ENCODE results near the gene TBC1D8. TPM values are rescaled to one million over a fixed set of nuclear protein-coding genes. Genes with fewer than 3 reads are reported as not detected.

TBC1D8 gene
- total and polyA plus RNA-seq, 9 of the 15 experiments (the other 6 are each of a cell fraction or from before 2014, with no cell fraction given) = 0.36 to 1.3 (median 0.82) TPM

DNA sequence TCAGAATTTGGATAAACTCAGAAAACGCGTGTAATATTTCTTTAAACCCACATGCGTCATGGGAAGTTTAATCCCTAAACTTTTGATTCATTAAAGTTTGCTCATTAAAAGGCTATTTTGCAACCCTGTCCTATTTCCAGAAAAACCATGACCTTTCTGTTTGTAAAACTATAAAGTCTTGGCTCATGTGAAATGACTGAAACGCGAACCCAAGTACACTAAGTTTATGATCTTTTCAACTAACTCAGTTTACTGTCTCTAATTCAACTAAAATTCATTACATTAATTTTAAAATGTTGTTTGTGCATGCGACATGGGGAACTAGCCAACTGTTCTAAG is 153.0 kb downstream of the TBC1D8 start:
- WGBS (ENCODE audit: insufficient coverage, low coverage, missing lambda C conversion rate) = 11% methylated on average over 6 of the region's 6 CpGs
- no peaks in the 10 kb centered on the region for H3K9me1 ChIP-seq (ENCODE audit: control insufficient read depth, insufficient read depth, low read length)
- no peak for DNase-seq (ENCODE audit: extremely low read depth in 1 of 4, low spot score in 3 of 4)
- ChIA-PET POLR2A (no interaction called here), CTCF (ENCODE audit: low intra/inter-chr PET ratio) (no interaction called here)
- no peak overlapping the region for H3K4me3 ChIP-seq
- H3K27me3 ChIP-seq (ENCODE audit: control insufficient read depth in 2 of 2, insufficient read depth in 2 of 2, low read length in 2 of 2) = peaks cover 10 to 30% of the 10 kb centered on the region in 2 experiments; a peak in 4 of 5 replicates
- peaks cover 8% of the 10 kb centered on the region for H3K36me3 ChIP-seq (ENCODE audit: control insufficient read depth, insufficient read depth, low read length)
- no peak for ATAC-seq
- BruUV-seq (replicated peaks) = no TSS peak
- H3K27ac ChIP-seq (ENCODE audit: extremely low read depth, low read depth, low read length) = no peak overlapping the region
- no peak overlapping the region for H2AFZ ChIP-seq (ENCODE audit: low read depth, low read length)
- FAIRE-seq = no peak
- no peaks in the 10 kb centered on the region for H3K9me3 ChIP-seq (replicated peaks; ENCODE audit: control insufficient read depth, insufficient read depth, low read depth, low read length)
- H3K9ac ChIP-seq (ENCODE audit: insufficient read depth in 1 of 2, low read depth in 2 of 2, low read length in 2 of 2) = no peak overlapping the region
- peaks cover 12% of the 10 kb centered on the region for H3K79me2 ChIP-seq (ENCODE audit: control insufficient read depth, insufficient read depth, low read length)
- H3K4me1 ChIP-seq (replicated peaks in 1 of 2; ENCODE audit: control insufficient read depth in 2 of 2, insufficient read depth in 2 of 2, low read length in 2 of 2) = peaks cover 6 to 9% of the 10 kb centered on the region in 2 experiments; a peak in 3 of 5 replicates
- in situ Hi-C loops (cut with MboI) = loop anchor here (10.0 kb wide), 1 partner anchor 383 kb away; no protein-coding TSS in a partner anchor
- H4K20me1 ChIP-seq (replicated peaks; ENCODE audit: control insufficient read depth, insufficient read depth, low read length) = no peaks in the 10 kb centered on the region
- intact Hi-C loops (cut with micrococcal nuclease) = no loop called here
- no peak for TF ChIP-seq SRSF3 (IDR thresholded peaks at IDR 0.05; ENCODE audit: insufficient read depth, low read length)
- TF ChIP-seq PPARD (CRISPR knock-in tag; IDR thresholded peaks at IDR 0.05) = no peak
- TF ChIP-seq CCNT2 (IDR thresholded peaks at IDR 0.05; ENCODE audit: borderline replicate concordance, extremely low read depth, insufficient read length, low read depth, low read length) = no peak
- TF ChIP-seq ZNF24 (IDR thresholded peaks at IDR 0.05) = no peak
- no peak for TF ChIP-seq E2F4 (CRISPR knock-in tag; IDR thresholded peaks at IDR 0.05; ENCODE audit: low read depth)
- no peak for TF ChIP-seq JUNB (CRISPR knock-in tag; conservative IDR thresholded peaks at IDR 0.05)
- no peak for TF ChIP-seq NELFE (IDR thresholded peaks at IDR 0.05; ENCODE audit: insufficient read depth, insufficient read length)
- TF ChIP-seq MTF1 (CRISPR knock-in tag; IDR thresholded peaks at IDR 0.05; ENCODE audit: borderline replicate concordance) = no peak
- no peak for TF ChIP-seq KLF6 (CRISPR knock-in tag; IDR thresholded peaks at IDR 0.05; ENCODE audit: borderline replicate concordance)
- TF ChIP-seq MCM2 (IDR thresholded peaks at IDR 0.05; ENCODE audit: low read depth) = no peak
- no peak overlapping the region for H3K4me2 ChIP-seq (ENCODE audit: insufficient read depth, low read length)

Data from K562 (cell line).